Epidermal melanocyte (primary cell): ENCODE results near the gene B3GLCT.

Experiments used
- DNase-seq: peaks from one replicate; pipeline ENCODE4 v3.0.0; 2011; ENCODE audit warnings: low spot score; ENCODE audit not compliant: insufficient read length

Gene B3GLCT

DNA sequence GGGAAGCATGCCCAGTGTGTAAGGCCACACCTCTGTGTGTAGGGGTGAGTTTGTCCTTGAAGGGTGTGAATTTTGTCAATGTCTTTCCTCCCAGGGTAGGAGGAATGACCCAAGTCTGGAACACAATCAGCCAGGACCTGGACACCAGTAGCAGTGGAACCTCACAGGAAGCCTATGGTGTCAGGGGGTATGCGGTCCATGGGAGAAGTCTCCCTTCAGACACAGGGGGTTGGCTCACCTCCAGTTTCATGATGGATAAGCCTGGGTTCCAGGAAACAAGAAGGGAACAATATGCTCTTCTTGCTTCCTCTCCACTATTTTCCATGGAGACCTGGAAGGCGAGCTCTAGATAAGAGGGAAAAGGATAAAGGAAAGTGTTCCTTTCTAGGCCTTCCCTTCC is 23.9 kb downstream of the B3GLCT start:
- no peak for DNase-seq

DNA sequence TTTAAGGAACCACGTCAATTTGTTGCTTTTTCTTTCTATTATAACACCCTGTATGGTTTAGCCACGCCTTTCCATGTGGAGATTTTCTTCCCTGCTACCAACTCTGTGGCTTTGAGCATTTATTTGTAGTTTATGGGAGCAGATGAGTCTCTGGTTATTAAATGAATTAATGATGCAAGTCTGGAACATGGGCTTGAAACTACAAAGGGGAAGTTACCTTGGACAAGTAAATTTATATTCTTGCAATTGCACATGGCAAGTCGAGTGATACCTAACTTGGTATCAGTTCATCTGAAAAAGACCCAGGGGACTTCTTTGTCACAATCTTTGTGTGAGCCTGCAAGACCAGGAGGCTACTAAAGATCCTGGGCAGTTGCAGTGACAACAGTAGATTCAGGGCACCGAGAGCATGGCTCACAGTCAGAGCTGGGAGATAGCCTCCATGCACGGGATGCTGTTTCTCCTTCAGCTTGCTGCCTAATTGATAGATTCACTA is 24.4 kb downstream of the B3GLCT start:
- no peak for DNase-seq

DNA sequence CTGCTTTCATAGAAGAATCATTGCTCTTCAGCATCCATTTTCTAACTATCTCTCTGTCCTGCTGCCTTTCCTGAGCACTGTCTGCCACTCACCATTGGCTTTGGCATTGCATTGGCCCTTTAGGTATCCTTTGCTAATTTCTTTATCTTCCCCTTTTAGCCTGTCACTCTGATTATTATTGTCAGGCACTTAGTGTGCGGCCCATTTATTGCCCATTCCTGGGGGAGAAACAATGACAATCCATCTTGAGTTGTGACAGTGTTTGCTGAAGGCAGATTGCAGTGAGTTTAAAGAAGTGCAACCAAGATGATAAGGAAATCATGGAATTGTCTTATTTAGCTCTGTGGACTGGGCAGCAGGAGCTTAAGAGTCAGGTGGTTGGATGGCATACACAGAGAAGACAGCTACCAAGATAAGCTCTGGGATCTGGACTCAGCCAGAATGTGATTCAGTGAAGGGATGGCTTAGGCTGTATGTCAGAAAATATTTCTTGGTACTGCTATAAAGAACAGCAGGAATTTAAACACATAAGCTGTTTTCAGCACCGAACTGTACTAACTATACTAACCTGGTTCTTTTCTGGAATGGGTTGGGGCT is 25.3 kb downstream of the B3GLCT start:
- DNase-seq: no peak

DNA sequence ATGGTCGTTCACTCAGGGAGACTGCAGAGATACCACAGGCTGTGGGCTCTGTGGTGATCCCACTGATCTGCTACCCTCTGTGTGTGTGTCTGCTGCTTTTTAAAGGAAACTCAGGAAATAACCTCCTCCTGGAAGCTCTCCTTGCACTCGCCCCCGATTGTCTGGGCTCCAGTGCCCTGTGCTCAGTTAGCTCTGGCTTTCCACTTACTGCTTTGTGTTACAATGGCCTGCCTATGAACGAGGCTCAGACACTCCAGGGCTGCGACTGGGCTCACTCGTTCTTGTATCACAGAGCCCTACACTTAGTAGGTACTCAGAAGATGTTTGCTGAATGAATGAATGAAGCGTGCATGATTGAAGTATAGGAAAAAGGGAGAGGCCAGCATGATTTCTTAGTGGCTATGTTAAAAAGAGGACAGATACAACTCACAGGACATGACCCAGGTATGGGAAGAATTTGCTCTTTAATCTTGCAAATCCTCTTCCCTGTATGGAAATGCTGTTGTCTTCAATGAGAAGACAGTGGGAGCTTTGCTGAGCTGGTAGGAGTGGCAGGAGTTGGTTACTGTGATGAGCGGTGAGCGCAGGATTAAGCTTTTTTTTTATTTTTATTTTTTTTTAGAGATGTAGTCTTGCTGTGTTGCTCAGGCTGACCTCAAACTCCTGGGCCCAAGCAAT is 26.4 kb downstream of the B3GLCT start:
- DNase-seq: no peak

DNA sequence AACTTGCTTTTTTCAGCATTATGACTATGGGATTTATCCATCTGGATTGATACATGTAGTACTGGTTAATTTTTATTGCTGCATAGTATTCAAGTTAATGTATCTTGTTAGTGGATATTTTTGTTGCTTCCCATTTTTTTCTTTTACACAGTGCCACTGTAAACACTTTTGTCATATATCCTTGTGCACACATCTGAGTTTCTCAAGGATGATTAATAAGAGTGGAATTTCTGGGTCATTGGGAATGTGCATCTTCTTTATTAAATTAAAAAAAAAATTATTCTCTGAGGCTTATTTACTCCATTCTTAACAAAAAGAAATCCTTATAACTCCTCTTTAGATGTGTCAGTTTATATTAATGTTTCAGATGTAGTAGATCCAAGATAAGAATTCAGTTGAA is 27.3 kb downstream of the B3GLCT start:
- no peak for DNase-seq

DNA sequence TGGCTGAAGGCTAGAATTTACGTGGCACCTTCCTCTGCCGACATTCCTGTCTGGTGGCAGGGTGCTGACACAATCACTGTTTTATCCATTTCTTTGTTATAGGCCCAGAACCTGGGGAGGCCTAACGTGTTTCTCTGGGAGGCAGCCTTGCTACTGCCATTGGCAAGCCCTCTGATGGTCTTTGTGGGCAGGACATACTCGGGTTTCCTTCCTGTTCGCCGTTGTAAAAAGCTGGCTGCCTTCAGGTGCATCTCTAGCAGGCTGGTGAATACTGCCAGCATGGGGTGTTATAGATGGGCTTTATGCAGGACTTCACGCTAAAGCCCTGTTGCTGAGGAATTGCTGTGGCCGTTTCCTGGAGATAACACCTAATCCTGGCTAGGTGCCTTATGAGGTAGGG is 28.1 kb downstream of the B3GLCT start:
- no peak for DNase-seq

DNA sequence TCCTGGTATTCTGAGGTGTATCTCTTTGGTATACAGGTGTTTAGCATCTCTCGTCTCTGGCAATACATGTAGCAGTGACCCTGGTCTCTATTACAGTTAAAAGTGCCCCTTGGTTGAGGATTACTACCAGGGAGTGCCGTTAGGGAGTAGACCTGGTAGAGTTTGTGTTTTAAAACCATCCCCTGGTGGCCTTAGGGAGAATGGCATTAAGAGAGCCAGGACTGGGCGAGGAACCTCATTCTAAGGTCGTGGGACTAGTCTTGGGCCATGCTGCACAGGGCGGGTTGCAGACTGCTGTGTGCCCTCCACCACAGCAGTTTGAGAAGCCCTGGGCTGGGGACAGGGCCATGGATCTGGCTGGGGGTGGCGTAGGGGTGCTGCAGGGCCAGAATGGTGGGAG is 35.0 kb downstream of the B3GLCT start:
- DNase-seq: no peak

DNA sequence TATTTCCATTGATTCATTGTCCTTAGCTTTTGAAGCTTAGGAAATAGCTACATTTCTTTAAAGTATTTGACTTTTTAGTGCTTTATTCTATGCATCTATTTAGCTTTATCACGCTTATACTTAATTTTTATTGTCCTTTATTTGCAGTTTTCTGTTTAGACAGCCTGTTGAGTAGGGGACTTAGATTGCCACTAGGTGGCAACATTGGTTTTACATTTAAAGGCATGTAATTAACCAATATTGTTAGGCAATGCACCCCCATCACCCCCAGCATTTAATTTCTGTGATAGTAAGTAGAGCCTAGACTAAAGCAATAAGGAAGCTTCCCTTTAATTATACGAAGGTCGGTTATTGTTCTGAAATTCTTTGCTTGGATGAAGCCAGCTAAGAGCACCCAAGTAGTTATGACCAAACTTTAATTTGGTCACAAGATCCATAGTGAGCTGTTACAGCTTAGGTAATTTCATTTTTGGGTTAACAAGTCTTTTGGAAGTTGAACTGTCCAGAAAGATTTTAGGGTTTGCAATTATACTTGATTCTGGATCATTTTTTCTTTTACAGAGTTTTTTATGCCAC is 36.5 kb downstream of the B3GLCT start:
- no peak for DNase-seq

DNA sequence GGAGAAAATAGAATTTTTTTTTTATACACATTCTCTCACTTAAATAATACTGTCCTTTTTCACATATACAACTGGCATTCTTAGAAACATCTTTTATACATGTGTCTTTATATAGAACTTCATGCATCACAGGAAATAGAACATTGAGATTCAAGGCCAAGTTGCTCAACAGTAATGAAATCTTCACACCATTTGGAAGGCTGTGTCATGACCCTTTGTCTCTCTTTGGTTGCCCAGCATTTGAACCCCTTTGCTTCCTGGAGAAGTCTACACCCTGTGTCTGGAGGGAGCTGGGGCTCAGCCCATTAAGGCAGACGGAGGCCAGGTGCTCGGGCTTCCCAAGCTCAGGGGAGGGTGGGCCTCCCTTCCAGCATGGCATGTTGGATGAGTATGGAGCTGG is 41.1 kb downstream of the B3GLCT start:
- no peak for DNase-seq

DNA sequence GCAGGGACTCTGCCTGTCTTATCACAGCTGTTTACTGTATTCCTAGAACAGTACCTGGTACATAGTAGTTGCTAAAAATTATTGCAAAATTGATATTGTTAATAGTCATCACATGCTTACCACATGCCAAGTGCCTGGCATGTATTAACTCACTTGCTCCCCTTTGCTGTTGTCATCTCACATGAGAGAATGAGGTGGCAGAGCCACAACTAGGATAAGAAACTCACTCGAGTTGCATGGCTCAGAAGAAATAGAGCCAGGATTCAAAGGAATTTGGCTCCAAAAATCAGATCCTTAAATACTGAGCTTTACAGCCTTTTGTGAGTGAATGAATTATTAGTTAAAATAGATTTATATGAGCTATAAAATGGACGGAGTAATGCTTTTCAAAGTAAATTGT is 42.6 kb downstream of the B3GLCT start:
- no peak for DNase-seq

DNA sequence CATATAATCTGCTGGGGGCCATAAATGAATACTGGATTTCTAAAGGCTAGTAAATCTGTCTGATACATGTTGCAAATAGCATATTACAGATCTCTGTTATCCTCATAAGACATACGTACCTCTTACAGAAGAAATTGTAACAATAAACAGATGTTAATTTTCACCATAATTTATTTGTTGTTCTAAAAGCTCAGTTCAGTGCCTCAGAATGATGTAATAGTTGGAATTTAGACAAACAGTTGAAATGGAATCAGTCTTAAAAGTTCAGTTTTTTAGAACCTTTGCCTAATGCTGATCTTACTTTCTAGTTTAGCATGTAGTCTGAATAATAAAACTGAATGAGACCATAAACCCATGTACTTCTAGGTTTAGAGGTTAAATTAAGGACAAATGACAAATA is 43.1 kb downstream of the B3GLCT start:
- no peak for DNase-seq

DNA sequence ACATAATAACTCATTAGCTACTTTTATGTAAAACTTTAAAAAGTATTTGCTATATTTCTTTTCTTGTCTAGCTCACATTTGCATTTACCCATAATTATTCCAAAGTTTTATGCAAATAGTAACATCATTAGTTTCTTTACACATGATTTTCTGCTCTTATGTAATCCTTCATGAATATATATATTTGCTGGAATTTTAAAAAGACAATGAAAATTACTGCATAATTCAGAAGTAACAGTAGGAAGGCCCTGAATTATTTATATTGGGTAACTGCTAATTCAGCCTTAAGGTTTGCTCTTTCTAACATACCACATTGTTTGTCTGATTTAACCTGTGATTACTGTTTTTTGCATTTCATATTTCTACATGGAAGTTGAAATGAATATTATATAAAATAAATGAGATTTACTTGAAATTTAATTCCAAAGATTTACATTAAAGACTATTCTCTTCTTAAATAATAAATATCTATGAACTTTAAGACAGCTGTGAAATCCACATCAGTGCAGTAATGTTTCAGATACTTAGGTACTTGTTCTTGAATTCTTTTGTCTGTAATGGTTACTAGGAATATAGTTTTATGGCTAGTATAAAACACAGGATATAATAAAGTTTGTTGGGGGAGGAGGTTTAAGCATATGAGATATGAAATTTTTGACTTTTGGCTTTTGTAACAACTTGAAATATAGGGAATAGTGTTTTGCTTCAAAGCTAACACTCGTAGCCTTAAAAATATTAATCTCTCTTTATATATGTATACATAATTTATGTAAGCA is 46.0 kb downstream of the B3GLCT start:
- no peak for DNase-seq

DNA sequence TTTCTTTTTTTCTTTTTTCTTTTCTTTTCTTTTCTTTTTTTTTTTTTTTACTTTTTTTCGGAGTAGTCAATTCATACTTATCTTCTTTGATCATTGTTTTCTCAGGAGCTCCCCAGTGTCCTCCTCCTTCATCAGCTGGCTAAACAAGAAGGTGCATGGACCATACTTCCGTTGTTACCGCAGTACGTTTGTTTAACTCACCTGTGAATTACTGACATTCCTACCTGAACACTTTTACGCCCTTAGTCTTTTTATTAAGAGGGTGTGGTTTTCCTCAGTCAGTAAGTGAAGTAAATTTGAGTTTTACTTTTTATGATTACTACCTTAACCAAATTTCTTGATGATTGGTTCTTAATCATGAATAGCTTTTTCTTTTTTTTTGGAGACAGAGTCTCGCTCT is 47.1 kb downstream of the B3GLCT start:
- no peak for DNase-seq

DNA sequence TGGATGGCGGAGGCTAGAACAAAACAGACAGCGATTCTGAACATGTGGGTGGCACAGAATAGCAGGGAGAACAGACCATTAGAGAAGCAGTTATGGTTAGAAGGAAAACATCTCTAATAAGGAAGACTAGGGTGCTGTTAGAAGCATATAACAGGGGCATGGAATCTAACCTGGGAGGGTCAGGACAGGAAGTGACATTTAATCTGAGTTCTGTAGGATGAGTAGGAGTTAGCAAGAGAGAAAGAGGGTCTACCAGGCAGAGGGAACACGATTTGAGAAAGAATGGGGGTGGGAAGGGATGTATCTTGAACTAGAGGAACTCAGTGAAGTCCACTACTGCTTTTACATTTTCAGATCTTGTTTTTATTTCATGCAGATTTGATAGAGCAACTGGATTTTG is 48.6 kb downstream of the B3GLCT start:
- DNase-seq: no peak

DNA sequence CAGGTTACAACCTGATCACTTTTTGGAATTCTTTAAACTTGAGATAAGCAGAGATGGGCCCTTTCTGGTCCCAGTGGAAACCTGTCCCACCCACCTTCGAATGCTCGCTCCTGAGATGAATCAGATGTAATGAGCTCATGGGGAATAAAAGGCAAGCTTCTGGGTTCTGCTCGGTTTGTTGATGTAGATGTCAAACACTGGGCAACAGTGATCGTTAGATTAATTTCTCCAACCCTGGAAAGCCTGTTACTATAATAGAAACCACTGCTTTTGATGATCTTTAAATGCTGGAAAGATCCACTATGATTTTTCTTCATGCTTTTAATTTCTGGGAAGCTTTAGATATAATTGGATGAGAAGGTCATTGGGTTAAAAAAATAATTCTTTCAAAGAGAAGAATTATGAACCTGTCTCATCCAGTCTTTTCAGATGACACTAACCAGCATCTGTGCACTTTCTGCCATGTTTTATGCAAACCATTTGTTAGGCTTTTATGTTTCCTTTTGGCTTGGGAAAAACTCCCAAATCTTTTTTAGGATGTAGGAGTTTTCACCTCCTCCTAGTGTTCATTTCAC is 49.3 kb downstream of the B3GLCT start:
- no peak for DNase-seq

DNA sequence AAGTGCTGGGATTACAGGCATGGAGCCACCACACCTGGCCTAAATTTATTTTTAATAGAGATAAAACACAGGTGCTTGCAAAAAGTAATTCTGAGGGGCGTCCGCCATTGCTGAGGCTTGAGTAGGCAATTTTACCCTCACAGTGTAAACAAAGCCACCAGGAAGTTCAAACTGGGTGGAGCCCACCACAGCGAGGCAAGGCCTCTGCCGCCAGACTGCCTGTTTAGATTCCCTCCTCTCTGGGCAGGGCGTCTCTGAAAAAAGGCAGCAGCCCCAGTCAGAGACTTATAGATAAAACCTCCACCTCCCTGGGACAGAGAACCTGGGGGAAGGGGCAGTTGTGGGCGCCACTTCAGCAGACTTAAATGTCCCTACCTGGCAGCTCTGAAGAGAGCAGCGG is 50.7 kb downstream of the B3GLCT start:
- no peak for DNase-seq

DNA sequence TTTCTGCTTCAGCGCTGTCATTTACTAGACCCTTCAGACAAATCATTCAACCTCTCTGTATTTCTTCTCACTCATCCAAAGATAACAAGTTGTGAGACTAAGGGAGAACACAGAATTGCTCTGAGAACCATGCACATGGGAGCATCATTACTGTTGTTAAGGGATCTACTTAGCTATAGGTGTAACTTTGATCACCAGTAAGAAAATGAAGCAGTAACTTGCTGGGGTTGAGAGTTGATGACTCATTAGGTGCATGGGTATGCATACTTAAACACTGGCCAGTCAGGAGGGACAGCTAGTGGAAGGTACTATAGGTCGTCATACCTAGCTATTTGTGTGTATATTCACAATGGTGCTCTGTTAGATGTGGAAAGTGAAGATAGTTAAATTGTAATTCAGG is 61.5 kb downstream of the B3GLCT start:
- DNase-seq: no peak

DNA sequence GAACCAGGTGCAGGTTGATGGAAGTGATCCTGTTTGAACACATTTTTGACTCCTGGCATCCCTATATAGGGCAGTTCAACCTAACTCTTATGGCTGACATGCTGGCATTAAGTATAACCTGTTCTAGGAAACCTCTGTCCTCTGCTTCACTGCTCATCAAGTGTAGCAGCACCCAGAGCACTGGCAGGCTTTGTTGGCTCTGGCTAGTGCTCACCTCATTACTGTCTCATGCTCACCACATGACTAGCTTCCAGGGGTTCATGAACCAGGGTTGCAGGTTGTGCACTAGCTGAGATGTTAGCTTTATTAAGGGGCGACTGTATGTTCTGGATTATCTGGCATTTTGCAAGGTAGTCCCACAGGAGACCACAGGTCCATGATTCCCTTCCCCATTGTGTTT is 63.6 kb downstream of the B3GLCT start:
- DNase-seq: no peak

DNA sequence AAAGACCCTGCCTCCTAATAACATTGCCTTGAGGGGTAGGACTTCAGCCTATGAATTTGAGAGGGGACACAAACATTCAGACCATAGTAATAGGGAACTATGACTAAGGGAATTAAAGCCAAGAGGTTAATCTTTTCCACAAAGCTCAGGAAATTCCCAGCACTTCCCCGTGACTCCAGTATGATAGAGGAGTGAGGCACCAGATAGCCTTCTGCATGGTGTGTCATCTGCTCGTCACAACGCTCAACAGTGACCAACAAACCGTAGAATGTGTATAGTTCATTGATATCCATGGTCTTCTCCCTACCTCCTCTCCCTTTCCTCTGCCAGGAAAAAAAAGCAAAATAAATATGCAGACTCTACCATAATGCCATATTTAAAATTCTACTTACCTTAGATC is 64.4 kb downstream of the B3GLCT start:
- DNase-seq: no peak

DNA sequence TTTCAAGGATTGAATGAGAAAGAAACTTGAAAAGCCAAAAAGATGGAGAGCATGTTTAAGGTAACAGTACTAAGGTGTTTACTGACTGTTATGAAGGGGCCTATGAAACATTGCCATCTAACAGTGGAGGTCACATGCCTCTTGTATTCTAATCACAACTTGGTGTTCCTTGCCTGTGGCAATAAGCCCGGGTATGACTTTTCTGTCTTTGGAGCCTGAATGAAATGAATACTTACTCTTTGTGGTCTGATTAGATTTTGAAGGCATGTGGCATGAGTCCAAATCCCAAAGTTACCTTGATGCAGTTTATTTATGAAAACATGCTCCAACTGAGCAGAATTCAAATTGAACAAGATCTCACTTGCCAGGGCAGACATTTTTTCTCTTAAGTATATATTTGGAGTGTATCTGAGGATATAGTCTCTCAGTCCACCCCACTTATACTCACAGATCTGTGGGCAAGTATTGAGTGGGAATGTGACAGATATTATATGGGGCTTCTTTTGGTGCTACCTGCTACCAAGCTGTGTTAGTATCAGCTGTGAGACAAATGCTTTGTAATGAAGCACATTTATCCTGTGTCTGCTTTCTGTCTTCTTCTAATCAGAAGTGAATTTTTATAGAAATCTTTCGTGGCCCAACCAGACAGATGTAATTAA is 67.5 kb downstream of the B3GLCT start:
- no peak for DNase-seq

DNA sequence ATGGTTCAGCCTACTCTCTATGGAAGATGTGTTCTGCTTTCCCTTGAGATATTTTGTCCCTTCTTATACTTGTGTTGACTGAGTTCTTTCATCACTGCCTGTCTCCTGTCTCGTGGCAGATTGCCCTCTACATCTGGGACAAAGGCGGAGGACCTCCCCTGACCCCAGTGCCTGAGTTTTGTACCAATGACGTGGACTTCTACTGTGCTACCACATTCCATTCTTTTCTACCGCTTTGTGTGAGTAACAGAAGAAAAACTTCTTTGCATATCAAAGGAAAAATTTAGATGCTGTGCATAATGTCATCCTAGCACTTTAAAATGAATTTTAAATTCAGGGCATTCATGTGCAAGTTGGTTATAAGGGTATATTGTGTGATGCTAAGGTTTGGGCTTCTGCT is 74.6 kb downstream of the B3GLCT start:
- no peak for DNase-seq
